Stomach (tissue), 9 donors: ENCODE results near the gene NSFL1C. TPM values are rescaled to one million over a fixed set of nuclear protein-coding genes. Genes with fewer than 3 reads are reported as not detected.

Source experiments
- DNase-seq, 2 donors: peaks; one replicate each; pipeline versions ENCODE4 v3.0.0 to v3.0.0-alpha.2; 2013 to 2019
- H3K27ac ChIP-seq, 5 donors: fragments of 200-600 bp in 4 of 5; sonication (generic) in 4 of 5; one replicate each; pipeline ENCODE4 v1.5.1; 2013 to 2019; ENCODE audit warnings: mild to moderate bottlenecking in 1 of 5, moderate library complexity in 1 of 5
- H3K27me3 ChIP-seq, 3 donors: fragments of 200-600 bp; sonication (generic); one replicate each; pipeline ENCODE4 v1.5.1; 2017 to 2019; ENCODE audit warnings: mixed run types in 1 of 3
- H3K36me3 ChIP-seq, 4 donors: fragments of 200-600 bp; sonication (generic); 1 replicate in 3 of 4; 2 replicates in 1 of 4; pipeline ENCODE4 v1.5.1; 2016 to 2019
- H3K4me1 ChIP-seq, 4 donors: fragments of 200-600 bp; sonication (generic); one replicate each; pipeline ENCODE4 v1.5.1; 2016 to 2019
- H3K4me3 ChIP-seq, 4 donors: fragments of 200-600 bp; sonication (generic) in 3 of 4; one replicate each; pipeline ENCODE4 v1.5.1; 2016 to 2019; ENCODE audit warnings: mild to moderate bottlenecking in 1 of 4
- H3K9me3 ChIP-seq, 4 donors: fragments of 200-600 bp; sonication (generic); one replicate each; pipeline ENCODE4 v1.5.1; 2016 to 2019
- EP300 ChIP-seq: sonication (generic); formaldehyde crosslinking; IDR thresholded peaks from one replicate; pipeline ENCODE4 v1.6.1; 2017; ENCODE audit warnings: antibody characterized with exemption
- POLR2A ChIP-seq, 4 donors: fragments of 450-650 bp; IDR thresholded peaks; one replicate each; pipeline ENCODE4 v1.6.1; 2016; ENCODE audit warnings: antibody characterized with exemption in 4 of 4, control low read depth in 2 of 4, mild to moderate bottlenecking in 1 of 4, moderate library complexity in 1 of 4
- POLR2AphosphoS5 ChIP-seq, 3 donors: sonication (generic); formaldehyde crosslinking; IDR thresholded peaks; one replicate each; pipeline ENCODE4 v1.6.1; 2016; ENCODE audit warnings: antibody characterized with exemption in 3 of 3
- WGBS, 5 donors: extraction: QIAGEN DNeasy Blood & Tissue Kit in 3 of 5; methylation state at CpG; one replicate each; pipeline versions ENCODE4 v1.1.5 to v1.1.7; 2013 to 2018; 5-methylcytosine and 5-hydroxymethylcytosine counted together
- intact Hi-C: fragments of 100-400 bp; cut with DNase I; formaldehyde crosslinking; loops from one replicate; pipeline ENCODE4 v1.15.1; 2023; ENCODE audit warnings: low total_unique reads
- polyA plus RNA-seq, 3 donors: library from polyadenylated mRNA; stranded (reverse); fragments of 200-250 nt; gene quantifications; one replicate each; pipeline ENCODE4 v1.2.3, GENCODE V29; 2013
- total RNA-seq, 5 donors: library from RNA; depleted of rRNA; stranded (reverse); fragments of >200 nt; gene quantifications; one replicate each; pipeline versions ENCODE4 v1.1.0 to v1.2.3, GENCODE V29; 2014 to 2016
- TF ChIP-seq, protein P1 (sequence below), 7 experiments: fragments of 450-650 bp in 4 of 7; fragments of 200-600 bp in 3 of 7; sonication (generic) in 3 of 7; IDR thresholded peaks; one replicate each; pipeline ENCODE4 v1.5.1; 2016 to 2019; ENCODE audit warnings: antibody characterized with exemption in 7 of 7, control low read depth in 2 of 7, mild to moderate bottlenecking in 1 of 7
- donor health status: healthy with polysubstance abuse.
- donor health status: Bipolar disorder and iron deficiency.
- donor health status: healthy.

NSFL1C gene
- total and polyA plus RNA-seq, 8 donors: 13.4 to 83.4 (median 42.1) TPM

DNA sequence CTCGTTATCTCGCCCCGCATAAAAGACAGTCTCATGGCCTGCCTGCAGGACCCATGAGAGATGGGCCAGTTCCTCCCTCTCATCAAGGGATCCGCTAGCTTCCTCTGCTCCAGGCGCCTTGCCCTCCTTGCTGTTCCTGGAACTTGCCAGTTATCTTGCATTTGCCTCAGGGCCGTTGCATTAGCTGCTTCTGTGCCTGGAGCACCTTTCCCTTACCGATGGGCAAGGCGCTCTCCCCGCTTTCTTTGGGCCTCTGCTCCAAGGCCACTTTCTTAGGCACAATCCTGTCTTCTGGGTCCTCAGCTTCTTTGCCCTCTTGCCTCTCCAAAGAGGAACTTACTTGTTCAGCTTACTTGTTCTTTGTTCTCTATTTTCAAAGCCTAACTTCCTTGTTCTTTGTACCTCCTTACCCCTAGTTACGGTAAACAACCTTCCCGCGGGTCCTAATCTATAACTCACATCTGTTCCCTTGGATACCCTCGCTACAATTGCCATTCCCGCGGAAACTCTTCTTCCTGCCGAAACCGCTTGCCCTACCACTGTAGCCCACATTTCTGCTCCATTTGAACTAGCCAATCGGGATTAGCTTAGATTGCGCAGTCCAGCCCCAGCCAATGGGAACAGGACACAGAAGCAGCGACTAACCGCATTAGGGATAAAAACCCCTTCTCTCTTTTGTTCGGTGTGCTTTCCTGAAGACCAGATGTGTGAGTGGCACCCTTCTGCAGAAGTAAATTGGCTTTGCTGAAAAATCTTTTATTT is 887 bp upstream of the NSFL1C start:
- Histone ChIP-seq H3K4me3 (peak overlapping the region; percentile 91 to 100 (median 100)), H3K27me3 (no peaks in the 10 kb centered on the region), H3K9me3 (no peaks in the 10 kb centered on the region), H3K4me1 (peaks cover 45 to 84% (median 70%) of the 10 kb centered on the region in 4 donors), H3K36me3 (peaks cover 11 to 23% (median 19%) of the 10 kb centered on the region in 4 donors), H3K27ac (peak overlapping the region; percentile 86 to 95 (median 91))
- TF ChIP-seq, protein P1, sequence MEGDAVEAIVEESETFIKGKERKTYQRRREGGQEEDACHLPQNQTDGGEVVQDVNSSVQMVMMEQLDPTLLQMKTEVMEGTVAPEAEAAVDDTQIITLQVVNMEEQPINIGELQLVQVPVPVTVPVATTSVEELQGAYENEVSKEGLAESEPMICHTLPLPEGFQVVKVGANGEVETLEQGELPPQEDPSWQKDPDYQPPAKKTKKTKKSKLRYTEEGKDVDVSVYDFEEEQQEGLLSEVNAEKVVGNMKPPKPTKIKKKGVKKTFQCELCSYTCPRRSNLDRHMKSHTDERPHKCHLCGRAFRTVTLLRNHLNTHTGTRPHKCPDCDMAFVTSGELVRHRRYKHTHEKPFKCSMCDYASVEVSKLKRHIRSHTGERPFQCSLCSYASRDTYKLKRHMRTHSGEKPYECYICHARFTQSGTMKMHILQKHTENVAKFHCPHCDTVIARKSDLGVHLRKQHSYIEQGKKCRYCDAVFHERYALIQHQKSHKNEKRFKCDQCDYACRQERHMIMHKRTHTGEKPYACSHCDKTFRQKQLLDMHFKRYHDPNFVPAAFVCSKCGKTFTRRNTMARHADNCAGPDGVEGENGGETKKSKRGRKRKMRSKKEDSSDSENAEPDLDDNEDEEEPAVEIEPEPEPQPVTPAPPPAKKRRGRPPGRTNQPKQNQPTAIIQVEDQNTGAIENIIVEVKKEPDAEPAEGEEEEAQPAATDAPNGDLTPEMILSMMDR (IDR thresholded peaks at IDR 0.05): no peak
- TF ChIP-seq POLR2AphosphoS5 (IDR thresholded peaks at IDR 0.05) (peak in 2 of 3 donors; percentile 64 to 73), POLR2A (IDR thresholded peaks at IDR 0.05) (peak in 1 of 4 donors; percentile 32), EP300 (no peak)
- intact Hi-C loops: loop anchor here (10.0 kb wide), 1 partner anchor 73 kb away; the partner anchor contains the start of gene FKBP1A
- peak; percentile 69 to 88 for DNase-seq
- WGBS, 5 donors: 19 to 31% (median 25%) methylated on average over 22 of the region's 22 CpGs

DNA sequence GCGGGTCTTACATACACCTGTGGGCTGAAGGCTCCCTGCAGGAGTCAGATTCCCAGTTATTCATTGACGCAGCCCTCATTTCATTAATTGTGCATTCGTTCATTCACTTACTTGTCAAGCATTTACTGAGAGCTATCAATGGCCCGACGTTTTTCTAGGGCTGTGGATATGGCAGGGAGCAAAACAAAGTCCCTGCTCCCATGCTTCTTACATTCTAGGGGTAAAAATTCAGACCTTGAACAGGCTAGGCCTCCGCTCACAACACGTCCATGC is 369 bp upstream of the NSFL1C start:
- H3K27ac ChIP-seq: peak overlapping the region; percentile 86 to 95 (median 91)
- 1 to 4% (median 3%) methylated on average over 5 to 7 of the region's 7 CpGs for WGBS, 5 donors
- intact Hi-C loops: loop anchor here (10.0 kb wide), 1 partner anchor 72 kb away; the partner anchor contains the start of gene FKBP1A

DNA sequence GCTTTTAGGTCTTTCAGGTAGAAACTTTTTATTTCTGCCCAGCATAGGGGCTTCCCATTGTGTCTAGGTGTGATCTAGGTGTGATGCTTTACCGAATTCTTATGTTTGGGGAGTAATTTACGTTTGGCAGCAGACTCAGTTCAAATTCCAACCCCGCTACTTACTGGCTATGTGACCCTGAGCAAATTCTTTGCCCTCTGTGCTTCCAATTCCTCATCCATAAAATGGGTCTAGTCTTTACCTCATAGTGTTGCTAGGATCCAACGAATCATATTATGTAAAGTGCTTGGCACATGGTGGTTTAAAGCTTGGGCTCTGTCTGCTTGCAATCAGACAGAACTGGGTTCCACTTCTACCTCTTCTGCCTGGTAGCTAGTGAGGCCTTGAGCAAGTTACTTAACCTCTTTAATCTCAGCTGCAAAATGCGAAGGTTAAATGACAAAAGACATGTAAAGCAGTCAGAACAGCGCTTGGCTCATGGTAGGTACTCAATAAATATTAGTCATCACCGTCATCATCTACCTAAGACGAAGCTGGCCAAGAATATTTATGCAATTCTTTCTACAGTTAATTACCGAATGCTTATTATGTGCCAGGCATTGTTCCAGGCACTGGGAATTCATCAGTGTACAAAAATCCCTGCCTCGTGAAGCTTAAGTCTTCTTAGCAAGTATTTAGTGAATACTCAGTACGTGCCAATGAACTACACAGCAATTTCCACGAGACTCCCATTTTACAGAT is 1.0 kb downstream of the NSFL1C start:
- Histone ChIP-seq H3K36me3 (peaks cover 17 to 42% (median 38%) of the 10 kb centered on the region in 4 donors), H3K27ac (peak overlapping the region in 4 of 5 donors; percentile 86 to 95 (median 92)), H3K9me3 (no peaks in the 10 kb centered on the region), H3K4me3 (peak overlapping the region; percentile 91 to 100 (median 100)), H3K4me1 (peaks cover 45 to 87% (median 72%) of the 10 kb centered on the region in 4 donors), H3K27me3 (no peaks in the 10 kb centered on the region)
- WGBS, 5 donors: 28 to 38% (median 33%) methylated on average over 12 of the region's 12 CpGs
- DNase-seq: peak in 1 of 2 donors; percentile 9
- TF ChIP-seq POLR2A (IDR thresholded peaks at IDR 0.05): no peak
- TF ChIP-seq, protein P1 (IDR thresholded peaks at IDR 0.05): no peak
- no peak for TF ChIP-seq POLR2AphosphoS5 (IDR thresholded peaks at IDR 0.05)
- no peak for TF ChIP-seq EP300
- intact Hi-C loops: loop anchor here (10.0 kb wide), 1 partner anchor 71 kb away; the partner anchor contains the start of gene FKBP1A

More for the DNA sequence above, 369 bp upstream of the NSFL1C start:
- Histone ChIP-seq H3K4me3 (peak overlapping the region; percentile 91 to 100 (median 100)), H3K9me3 (no peaks in the 10 kb centered on the region), H3K4me1 (peaks cover 45 to 84% (median 72%) of the 10 kb centered on the region in 4 donors), H3K36me3 (peaks cover 11 to 28% (median 24%) of the 10 kb centered on the region in 4 donors), H3K27me3 (no peaks in the 10 kb centered on the region)
- no peak for DNase-seq
- TF ChIP-seq, protein P1 (IDR thresholded peaks at IDR 0.05): peak in 1 of 7 experiments; percentile 40
- TF ChIP-seq POLR2AphosphoS5 (IDR thresholded peaks at IDR 0.05) (no peak), EP300 (no peak), POLR2A (IDR thresholded peaks at IDR 0.05) (no peak)

DNA sequence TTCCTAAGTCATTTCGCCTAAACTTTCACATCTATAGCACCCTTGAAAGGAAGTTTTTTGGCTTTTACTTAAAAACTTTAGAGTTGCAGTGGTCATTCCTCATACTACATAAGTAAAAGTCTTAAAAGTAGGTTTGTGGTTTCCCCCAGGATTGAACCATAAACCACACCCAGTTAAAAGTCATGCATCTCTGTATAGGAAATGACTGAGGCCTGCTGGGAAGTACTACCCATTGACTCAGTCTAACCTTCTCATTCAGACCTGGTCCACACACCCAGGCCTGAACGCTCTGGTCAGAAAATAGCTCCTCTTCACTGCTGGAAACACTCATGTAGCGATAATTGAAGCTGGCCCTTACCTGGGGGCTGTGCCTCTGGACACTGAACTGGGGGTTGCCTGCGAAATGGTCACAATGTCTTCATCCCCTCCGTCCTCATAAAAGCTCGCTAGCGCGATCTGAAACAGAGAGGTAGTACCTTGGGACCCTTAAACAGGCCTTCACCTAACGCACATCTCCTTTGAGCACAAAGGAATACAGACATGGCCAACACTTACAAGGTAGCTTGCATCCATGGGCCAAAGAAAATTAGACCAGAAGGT is 2.6 kb downstream of the NSFL1C start:
- peak overlapping the region in 1 of 4 donors; percentile 8 for H3K4me3 ChIP-seq
- 92 to 96% (median 94%) methylated on average over 9 of the region's 9 CpGs for WGBS, 5 donors
- H3K27ac ChIP-seq: no peak overlapping the region
- DNase-seq: no peak
- no peaks in the 10 kb centered on the region for H3K27me3 ChIP-seq
- peaks cover 34 to 71% (median 57%) of the 10 kb centered on the region in 4 donors for H3K4me1 ChIP-seq
- TF ChIP-seq POLR2A (IDR thresholded peaks at IDR 0.05) (no peak), EP300 (no peak), POLR2AphosphoS5 (IDR thresholded peaks at IDR 0.05) (no peak)
- TF ChIP-seq, protein P1 (IDR thresholded peaks at IDR 0.05): no peak
- peaks cover 32 to 58% (median 53%) of the 10 kb centered on the region in 4 donors for H3K36me3 ChIP-seq
- intact Hi-C loops: loop anchor here (10.0 kb wide), 1 partner anchor 69 kb away; the partner anchor contains the start of gene FKBP1A
- H3K9me3 ChIP-seq: no peaks in the 10 kb centered on the region
